Thyroid gland (tissue), 4 donors: ENCODE results near the gene PIGX. TPM values are rescaled to one million over a fixed set of nuclear protein-coding genes. Genes with fewer than 3 reads are reported as not detected.
A peak's percentile ranks its signal among the peaks of the same experiment; 100 is the strongest.

ENCODE experiments used
- DNase-seq, 2 donors: peaks; one replicate each; pipeline ENCODE4 v3.0.0-alpha.2; 2019
- H3K27ac ChIP-seq, 3 donors: fragments of 200-600 bp; sonication (generic); 1 replicate in 2 of 3; 2 replicates in 1 of 3; pipeline ENCODE4 v1.5.1; 2016 to 2019; ENCODE audit warnings: mild to moderate bottlenecking in 1 of 3, moderate library complexity in 1 of 3
- H3K27me3 ChIP-seq: fragments of 200-600 bp; sonication (generic); one replicate; pipeline ENCODE4 v1.5.1; 2019
- H3K36me3 ChIP-seq, 2 donors: fragments of 200-600 bp; sonication (generic); one replicate each; pipeline ENCODE4 v1.5.1; 2016 to 2019
- H3K4me1 ChIP-seq, 2 donors: fragments of 200-600 bp; sonication (generic); one replicate each; pipeline ENCODE4 v1.5.1; 2017 to 2019
- H3K4me3 ChIP-seq, 3 donors: fragments of 200-600 bp; sonication (generic); replicated peaks in 1 of 3; 1 replicate in 2 of 3; 2 replicates in 1 of 3; pipeline ENCODE4 v1.5.1; 2016; ENCODE audit warnings: mild to moderate bottlenecking in 1 of 3
- H3K9me3 ChIP-seq: fragments of 200-600 bp; sonication (generic); one replicate; pipeline ENCODE4 v1.5.1; 2017
- POLR2A ChIP-seq, 2 donors: fragments of 450-650 bp; IDR thresholded peaks; one replicate each; pipeline ENCODE4 v1.6.1; 2017; ENCODE audit warnings: antibody characterized with exemption in 2 of 2, mild to moderate bottlenecking in 2 of 2, moderate library complexity in 1 of 2
- WGBS, 2 donors: methylation state at CpG; one replicate each; pipeline ENCODE4 v1.1.5; 2017; 5-methylcytosine and 5-hydroxymethylcytosine counted together
- intact Hi-C: fragments of 100-400 bp; cut with DNase I; formaldehyde crosslinking; loops from one replicate; pipeline ENCODE4 v1.15.1; 2023
- total RNA-seq, 4 donors: library from RNA; depleted of rRNA; stranded (reverse); fragments of >200 nt; gene quantifications; one replicate each; pipeline ENCODE4 v1.2.3, GENCODE V29; 2016
- TF ChIP-seq, protein P1 (sequence below), 6 experiments: fragments of 200-600 bp in 3 of 6; fragments of 450-650 bp in 3 of 6; sonication (generic) in 3 of 6; IDR thresholded peaks; one replicate each; pipeline ENCODE4 v1.5.1; 2016 to 2019; ENCODE audit warnings: antibody characterized with exemption in 6 of 6, mild to moderate bottlenecking in 2 of 6, inconsistent platforms in 1 of 6, moderate library complexity in 1 of 6

PIGX gene
- total RNA-seq: 10 to 100 TPM; 23.1 to 40.6 (median 31.3) TPM

DNA sequence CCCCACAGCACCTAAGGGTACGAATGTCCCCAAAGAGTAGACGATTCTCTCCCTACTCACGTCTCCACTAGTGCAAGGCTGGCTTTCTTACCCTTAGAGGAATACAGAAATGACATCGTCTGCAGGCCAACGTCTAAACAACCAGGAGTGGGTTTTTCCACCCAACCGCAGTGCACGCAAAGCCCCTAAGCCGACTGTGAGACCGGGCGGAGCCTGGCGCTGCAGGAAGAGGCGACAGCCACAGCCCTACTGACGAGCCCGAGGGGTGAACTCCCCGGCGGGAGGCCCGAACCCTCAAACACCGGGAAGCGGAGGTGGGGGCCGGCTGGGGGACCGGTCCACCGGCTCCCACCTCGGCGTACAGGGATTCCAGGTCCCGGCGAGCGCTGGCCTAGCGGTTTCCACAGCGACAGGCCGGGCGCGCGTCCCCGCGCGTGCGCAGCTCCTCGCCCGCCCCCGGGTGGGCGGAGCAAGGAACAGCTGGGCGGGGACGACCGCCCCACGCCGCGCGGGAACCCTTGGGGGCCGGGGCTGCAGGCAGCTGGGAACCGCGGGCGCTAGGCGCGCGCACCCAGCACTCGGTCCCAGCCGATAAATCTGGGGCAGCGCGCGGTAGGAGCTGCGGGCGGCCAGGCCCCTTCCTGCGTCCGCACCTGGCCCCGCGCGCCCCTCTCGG is at the start of gene PIGX, which contains the start of gene CEP19:
Gene PIGX (plus strand): TSS at position 540 of the 676 bp plus-strand sequence.
Gene CEP19 (minus strand): TSS at position 413 of the 676 bp plus-strand sequence. CDS start 3,593 bp downstream, outside the sequence.
- H3K36me3 ChIP-seq: no peaks in the 10 kb centered on the region
- 0 to 1% methylated on average over 6 to 21 of the region's 68 CpGs for WGBS, 2 donors
- H3K4me3 ChIP-seq: peak within 1 kb of the TSS; percentile 55 to 83 (median 76)
- TF ChIP-seq, protein P1, sequence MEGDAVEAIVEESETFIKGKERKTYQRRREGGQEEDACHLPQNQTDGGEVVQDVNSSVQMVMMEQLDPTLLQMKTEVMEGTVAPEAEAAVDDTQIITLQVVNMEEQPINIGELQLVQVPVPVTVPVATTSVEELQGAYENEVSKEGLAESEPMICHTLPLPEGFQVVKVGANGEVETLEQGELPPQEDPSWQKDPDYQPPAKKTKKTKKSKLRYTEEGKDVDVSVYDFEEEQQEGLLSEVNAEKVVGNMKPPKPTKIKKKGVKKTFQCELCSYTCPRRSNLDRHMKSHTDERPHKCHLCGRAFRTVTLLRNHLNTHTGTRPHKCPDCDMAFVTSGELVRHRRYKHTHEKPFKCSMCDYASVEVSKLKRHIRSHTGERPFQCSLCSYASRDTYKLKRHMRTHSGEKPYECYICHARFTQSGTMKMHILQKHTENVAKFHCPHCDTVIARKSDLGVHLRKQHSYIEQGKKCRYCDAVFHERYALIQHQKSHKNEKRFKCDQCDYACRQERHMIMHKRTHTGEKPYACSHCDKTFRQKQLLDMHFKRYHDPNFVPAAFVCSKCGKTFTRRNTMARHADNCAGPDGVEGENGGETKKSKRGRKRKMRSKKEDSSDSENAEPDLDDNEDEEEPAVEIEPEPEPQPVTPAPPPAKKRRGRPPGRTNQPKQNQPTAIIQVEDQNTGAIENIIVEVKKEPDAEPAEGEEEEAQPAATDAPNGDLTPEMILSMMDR (IDR thresholded peaks at IDR 0.05): peak in 4 of 6 experiments; percentile 6 to 32 (median 30)
- peak; percentile 43 to 94 for TF ChIP-seq POLR2A (IDR thresholded peaks at IDR 0.05)
- H3K4me1 ChIP-seq: peaks cover 12 to 13% of the 10 kb centered on the region in 2 donors
- intact Hi-C loops: no loop called here
- H3K9me3 ChIP-seq: no peaks in the 10 kb centered on the region
- peak; percentile 81 to 87 for DNase-seq
- peak within 1 kb of the TSS; percentile 83 to 88 (median 84) for H3K27ac ChIP-seq
- H3K27me3 ChIP-seq: no peaks in the 10 kb centered on the region

DNA sequence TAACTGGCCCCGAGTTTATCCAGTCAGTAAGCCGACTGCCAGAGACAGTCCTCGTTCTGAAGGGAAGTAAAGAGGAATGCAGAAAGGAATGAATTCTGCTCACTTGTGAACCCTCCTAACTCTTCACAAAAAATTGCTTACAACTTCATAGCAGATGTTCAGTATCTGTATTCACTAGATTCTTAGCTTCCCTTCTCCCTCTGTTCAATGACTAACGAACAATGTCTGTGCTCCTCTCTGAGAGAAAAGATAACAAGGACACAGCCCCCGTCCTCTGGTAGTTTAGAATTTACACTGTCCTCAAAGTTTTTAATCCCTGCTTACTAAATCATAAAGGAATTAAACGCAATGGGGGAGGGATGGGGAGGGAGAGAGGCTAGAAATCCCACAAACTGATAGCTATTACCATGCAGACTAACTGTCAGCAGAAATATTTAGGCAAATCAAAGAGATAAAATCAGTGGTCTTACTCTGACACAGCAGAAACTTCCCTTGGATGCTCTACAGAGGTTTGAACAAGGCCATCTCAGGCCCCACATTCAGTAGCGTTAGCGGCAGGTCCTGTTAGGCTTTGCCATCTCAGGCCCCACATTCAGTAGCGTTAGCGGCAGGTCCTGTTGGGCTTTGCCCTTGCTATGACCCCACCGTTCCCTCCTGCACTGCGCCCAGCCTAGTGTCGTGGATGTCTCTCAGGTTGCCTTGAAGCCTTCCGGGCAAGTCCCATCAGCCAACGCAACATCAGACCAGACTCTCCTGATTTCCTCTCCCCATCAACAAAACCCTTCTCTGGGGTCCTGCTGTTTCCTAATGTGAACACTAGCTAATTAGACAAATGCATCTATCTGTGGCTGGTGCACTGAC is 49.2 kb upstream of the PIGX start:
- 64 to 71% methylated on average over 11 to 15 of the region's 15 CpGs for WGBS, 2 donors
- Histone ChIP-seq H3K9me3 (no peaks in the 10 kb centered on the region), H3K36me3 (no peaks in the 10 kb centered on the region), H3K27ac (no peak overlapping the region), H3K4me3 (no peak overlapping the region), H3K27me3 (no peaks in the 10 kb centered on the region), H3K4me1 (peaks cover 0 to 9% of the 10 kb centered on the region in 2 donors)
- intact Hi-C loops: no loop called here
- DNase-seq: no peak
- no peak for TF ChIP-seq POLR2A (IDR thresholded peaks at IDR 0.05)
- TF ChIP-seq, protein P1 (IDR thresholded peaks at IDR 0.05): no peak

DNA sequence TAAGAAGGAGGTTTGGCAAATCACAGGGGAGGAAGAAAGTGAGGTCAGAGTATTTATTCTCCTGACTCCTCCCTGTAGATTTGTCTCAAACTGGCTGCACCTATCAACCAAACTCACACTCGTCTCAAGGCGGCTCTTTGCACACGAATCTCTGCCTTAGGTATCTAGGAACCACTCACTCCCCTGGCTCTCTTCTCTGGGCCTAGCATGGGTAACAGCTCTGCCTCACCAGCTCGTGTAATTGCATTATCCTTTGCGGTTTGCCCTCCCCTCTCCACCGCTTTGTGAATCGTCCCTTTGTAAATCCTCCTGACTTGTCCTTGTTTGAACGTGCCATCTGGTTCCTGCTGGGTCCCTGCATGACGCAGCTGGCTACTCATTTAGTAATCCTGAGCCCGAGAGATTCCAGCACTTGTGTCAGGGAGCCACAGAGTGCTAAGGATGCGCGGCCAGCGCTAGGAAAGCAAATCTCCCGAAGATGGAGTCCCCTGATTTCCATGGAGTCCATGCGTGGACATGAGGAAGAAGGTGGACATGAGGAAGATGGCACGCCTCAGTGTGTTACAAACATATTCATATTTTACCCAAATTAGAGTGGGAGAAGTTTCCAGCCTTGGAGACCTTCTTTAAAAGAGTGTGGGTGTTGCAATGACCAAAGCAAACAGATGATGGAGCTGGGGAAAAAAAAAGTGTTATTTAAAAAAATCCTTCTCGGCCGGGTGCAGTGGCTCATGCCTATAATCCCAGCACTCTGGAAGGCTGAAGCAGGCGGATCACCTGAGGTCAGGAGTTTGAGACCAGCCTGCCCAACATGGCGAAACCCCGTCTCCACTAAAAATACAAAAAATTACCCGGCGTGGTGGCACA is 45.9 kb upstream of the PIGX start:
- TF ChIP-seq POLR2A (IDR thresholded peaks at IDR 0.05): no peak
- TF ChIP-seq, protein P1 (IDR thresholded peaks at IDR 0.05): no peak
- Histone ChIP-seq H3K4me1 (peaks cover 0 to 1% of the 10 kb centered on the region in 2 donors), H3K9me3 (no peaks in the 10 kb centered on the region), H3K4me3 (no peak overlapping the region), H3K27me3 (no peaks in the 10 kb centered on the region), H3K27ac (no peak overlapping the region), H3K36me3 (no peaks in the 10 kb centered on the region)
- intact Hi-C loops: no loop called here
- no peak for DNase-seq
- 48 to 53% methylated on average over 23 of the region's 23 CpGs for WGBS, 2 donors

DNA sequence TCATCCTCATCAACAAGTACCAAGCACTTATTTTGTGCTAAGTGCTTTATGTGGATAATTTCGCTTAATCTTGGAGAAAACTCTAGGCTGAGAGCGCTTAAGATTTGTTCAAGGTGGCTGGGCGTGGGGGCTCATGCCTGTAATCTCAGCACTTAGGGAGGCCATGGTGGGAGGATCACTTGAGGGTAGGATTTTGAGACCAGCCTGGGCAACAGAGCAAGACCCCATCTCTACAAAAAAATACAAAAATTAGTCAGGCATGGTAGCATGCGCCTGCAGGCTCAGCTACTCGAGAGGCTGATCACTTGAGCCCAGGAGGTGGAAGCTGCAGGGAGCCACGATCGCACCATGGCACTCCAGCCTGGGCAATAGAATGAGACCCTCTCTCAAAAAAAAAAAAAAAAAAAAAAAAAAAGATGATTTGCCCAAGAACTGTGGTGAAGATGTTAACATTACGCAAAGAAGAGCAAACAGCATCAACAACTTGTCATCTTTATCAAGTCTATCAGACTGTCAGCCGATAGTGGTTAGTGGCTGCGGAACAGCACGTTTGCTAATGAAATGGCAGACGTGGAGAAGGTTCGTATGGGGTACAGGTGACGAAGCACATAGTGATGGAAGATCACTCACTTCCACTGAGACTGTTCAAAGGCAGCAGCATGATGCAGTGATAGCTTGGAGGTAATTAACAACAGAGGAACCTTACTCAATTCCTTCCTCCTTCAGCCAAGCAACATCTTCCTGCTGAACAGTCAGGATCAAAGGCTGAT is 44.9 kb upstream of the PIGX start:
- intact Hi-C loops: no loop called here
- Histone ChIP-seq H3K4me1 (no peaks in the 10 kb centered on the region), H3K27me3 (no peaks in the 10 kb centered on the region), H3K36me3 (no peaks in the 10 kb centered on the region), H3K27ac (no peak overlapping the region), H3K4me3 (no peak overlapping the region), H3K9me3 (no peaks in the 10 kb centered on the region)
- TF ChIP-seq POLR2A (IDR thresholded peaks at IDR 0.05): no peak
- TF ChIP-seq, protein P1 (IDR thresholded peaks at IDR 0.05): no peak
- WGBS, 2 donors: 79 to 82% methylated on average over 14 of the region's 14 CpGs
- no peak for DNase-seq
